GM19351 (cell line): ENCODE data around the gene CARHSP1.
"Not testable (repeated sequence)": the region's sequence is repeated elsewhere in the genome, so short reads cannot be mapped to it uniquely, and the experiment has no call there.

Experiments used
- ATAC-seq: cut with Tn5 transposase; IDR thresholded peaks from one replicate; pipeline ENCODE4 v1.9.1; 2021; ENCODE audit warnings: mild to moderate bottlenecking, moderate library complexity; ENCODE audit not compliant: unreplicated experiment

CARHSP1 gene

DNA sequence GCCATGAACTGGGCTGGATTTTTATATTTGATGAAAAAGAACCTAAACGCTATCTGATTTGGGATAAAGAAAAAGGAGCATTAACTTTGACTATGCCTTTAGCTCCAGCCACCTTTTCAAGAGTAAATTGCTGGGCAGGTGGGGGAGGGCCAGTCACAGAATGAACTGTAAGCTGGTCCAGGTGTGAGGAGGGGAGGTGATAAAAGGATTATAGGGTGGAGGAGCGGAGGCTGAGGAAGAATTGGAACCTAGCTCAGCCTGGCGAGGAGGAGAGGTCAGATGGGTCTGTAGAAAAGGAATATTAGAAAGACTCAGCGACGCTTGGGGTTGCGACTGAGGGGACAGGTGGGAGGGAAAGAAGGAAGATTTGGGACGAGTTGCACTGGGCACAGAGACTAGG is 32.0 kb downstream of the CARHSP1 start:
- not testable (repeated sequence) for ATAC-seq

DNA sequence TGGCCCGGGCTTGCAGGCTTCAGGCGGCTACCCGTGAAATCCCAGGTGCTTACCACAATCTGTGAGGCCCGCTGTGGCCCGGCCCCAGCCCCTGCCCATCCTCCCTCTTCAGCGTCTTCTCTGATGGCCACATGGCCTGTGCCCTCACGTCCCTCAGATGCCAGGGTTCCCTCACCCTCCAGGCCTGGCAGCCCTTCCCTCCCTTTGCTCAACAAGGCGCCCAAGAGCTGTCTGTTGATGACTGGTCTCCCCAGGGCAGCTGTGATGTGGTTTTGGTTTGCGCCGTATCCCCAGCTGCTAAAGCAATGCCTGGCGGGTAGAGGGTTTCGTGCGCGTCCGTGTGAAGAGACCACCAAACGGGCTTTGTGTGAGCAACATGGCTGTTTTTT is 36.1 kb downstream of the CARHSP1 start:
- no peak for ATAC-seq

DNA sequence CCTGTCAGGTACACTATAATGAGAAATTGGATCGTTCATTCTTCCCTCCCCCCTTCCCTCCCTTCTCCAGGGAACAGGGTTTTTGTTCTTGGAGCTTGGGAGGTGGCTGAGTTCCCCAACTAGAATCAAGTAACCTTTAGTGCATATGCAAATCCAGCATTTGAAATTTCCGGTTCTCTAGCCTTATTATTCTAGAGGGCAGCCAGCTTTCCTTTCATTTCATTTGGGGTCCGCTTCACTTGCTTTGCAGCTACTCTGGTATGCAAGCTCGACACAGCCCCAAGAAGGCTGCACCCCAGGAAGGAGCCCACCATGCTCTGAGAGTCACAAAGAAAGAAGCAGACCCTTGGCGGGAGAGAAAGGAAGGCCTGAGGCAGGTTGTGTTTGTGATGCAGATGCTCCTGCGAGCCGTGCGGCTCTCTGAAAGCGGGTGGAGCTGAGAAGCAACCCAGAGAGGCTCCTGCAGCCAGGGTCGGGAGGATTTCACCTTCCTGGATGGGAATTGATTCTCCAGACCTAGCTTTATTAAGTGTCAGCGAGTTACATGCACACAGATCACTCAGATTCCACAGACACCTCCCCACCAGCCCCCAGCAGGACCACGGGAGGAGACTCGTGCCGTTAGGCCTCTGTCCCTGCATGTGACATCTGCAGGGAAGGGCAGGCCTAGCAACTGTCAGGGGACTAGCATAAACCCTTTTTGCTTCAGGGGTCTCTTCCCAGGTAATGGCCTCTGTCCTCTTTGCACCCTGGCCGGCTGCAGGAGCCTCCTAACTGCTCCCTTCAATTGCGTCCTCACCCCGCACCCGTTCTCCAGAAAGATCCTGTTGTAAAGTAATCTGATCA is 36.7 kb downstream of the CARHSP1 start:
- ATAC-seq, result no peak

DNA sequence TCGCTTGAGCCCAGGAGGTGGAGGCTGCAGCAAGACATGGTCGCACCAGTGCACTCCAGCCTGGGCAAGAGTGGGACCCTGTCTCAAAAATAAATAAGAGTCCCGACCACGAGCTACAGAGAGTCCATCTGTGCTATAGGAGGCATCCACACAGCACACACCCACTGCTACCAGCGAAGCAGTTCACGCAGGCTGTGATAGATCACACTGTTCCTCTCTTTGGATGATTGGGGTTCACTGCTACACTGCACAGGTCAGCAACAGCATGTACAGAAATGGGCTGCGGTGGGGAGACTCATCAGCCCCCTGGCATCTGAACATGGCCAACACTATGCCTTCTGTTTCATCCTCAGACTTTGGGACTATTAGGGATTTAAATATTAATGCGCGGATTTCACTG is 37.4 kb downstream of the CARHSP1 start:
- no peak for ATAC-seq

DNA sequence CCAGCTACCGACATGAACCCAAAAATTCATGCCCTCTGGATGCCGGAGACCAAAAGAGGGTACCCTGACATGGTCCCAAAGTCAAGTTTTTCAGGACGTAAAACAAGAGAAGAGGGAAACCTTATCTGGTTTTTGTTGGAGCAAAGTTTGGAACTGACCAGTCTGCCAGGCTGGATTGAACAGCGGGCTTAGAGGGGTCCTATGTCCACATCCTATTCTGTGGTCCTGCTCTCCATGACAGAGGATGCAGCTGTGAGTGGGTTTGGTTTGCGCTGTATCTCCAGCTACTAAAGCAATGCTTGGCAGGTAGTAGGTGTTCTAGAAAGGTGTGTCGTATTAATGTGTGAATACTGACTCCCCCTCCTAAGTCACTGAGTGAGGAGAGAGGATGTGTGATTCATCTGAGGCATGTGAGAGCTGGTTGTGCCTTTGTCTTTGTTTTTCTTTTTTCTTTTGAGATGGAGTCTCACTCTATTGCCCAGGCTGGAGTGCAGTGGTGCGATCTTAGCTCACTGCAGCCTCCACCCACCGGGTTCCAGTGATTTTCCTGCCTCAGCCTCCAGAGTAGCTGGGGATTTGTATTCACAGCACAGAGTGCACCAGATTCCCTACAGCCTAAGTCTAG is 40.2 kb downstream of the CARHSP1 start:
- no peak for ATAC-seq

DNA sequence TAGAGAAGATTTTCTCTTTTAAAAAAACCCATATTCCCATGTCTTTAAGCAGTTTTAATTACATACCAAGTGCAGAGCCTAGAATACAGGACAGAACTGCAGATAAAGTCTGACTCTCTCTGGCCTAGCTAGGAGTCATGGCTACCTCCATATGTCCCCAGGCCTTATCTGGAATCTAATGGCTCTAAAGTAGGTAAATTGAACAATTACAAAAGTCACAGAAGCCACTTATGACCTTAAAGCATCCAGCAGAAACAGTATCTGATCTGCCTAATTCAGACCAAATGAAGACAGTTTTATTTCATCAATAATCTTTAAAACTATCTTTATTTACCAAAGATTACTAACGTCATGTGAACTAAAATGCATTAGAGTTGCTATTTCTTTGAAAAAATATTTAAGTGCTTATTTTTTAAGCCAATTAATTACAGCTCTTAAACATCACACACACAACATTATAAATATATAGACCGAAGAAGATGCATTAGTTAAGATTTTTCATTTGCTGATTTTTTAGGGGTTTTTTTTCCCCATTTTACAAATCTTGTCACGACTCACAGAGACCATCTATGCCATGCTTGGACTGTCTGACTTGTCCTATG is 42.4 kb downstream of the CARHSP1 start:
- ATAC-seq, result no peak

DNA sequence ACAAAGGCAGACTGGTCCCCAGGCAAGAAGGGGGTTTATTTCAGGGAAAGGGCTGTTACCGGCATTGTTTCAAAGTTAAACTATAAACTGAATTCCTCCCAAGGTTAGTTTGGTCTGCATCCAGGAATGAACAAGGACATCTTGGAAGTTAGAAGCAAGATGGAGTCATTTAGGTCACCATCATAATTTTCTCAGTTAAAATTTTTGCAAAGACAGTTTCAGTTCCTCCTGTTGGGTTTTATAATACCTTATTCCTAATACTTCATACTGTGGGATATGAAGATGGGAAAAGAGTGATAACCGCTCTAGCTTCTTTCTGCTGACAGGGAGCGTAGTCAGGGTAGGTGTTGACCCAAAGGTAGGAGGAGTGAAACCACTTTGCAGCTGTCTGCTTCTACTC is 46.4 kb downstream of the CARHSP1 start:
- ATAC-seq, result no peak

DNA sequence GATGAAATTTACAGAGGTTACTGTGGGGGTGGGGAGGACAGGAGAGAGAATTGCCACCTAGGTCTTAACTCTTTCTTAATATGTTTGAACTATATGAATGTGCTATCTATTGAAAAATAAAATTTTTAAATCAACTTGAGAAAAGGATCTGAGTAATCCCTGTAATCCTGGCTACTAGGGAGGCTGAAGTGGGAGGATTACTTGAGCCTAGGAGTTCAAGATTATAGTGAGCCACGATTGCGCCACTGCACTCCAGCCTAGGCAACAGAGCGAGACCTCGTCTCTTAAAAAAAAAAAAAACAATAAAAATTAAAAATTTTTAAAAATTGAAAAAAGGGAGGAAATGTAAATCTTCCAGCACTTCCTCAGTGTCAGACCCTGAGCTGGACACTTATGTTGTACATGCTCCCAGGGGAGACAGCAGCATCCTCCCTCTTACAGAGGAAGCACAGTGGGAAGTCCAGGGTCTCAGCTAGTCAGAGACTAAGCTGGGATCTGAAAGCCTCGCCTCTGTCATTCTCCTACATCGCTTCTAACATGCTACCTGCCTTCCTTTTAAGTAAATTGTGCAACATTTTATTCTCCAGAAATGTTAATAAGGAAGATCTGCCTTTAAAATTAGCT is 49.3 kb downstream of the CARHSP1 start:
- no peak for ATAC-seq

DNA sequence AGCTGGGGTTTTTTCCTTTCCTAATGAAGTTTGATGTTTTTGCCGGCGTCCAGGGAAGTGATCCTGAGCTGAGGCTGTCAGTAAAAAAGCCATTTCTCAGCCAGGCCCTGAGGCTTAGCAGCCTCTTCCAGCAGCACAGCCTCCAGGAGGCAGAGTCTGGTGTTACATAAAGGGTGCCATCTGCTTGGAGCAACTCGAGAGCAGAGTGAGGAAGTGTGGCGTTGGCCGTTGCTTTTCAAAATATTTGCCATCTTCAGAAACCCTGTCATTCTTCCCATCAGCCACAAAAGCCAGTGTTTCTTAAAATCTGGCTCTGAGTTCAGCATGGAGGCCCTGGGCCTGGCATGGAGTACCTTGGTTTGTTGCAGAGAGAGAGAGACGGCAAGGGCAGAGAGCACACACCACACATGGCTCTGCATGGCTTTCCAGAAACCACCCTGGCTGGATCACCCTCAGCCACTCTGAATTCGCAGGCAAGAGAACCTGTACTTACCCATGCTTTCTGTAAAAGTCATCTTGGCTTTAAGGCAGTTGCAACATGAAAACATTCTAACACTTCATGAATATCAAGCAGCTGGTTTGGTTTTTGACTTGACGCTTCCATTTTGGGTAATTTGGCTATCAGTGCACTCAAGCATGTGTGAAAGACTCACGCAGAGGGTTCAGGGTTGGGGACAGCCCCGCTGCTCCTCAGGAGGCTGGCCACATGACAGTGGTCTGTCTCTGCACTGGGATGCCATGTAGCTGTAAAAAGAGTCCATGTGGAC is 50.1 kb downstream of the CARHSP1 start:
- peak; percentile 79 for ATAC-seq

DNA sequence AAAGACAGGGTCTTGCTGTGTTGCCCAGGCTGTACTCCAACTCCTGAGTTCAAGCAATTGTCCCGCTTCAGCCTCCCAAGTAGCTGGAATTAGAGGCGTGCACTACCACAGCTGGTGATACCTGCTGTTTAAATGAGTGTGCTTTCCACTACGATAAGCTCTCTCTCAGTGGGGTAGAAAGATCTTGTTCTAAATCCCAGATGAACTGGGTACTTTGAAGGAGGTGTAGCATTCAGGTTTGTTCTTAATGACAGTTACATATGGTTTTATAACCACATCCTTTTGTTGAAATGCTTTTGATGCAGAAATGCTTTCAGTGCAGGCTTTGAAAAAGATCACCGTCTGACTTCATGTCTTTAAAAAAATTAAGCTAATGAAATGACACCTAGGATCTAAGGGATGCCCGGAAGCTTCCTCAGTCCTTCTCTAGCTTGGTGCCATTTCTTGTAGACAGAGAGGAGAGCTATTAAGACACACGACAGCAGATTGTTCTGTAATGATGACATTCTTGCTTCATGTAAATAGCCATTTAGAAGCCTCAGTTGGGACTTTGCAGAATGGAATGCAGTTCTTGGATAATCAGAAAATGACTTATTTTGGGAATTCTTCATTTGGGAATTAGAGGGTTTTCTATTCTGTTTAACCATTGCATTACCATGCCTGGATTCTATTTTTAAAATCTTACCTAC is 51.7 kb downstream of the CARHSP1 start:
- ATAC-seq, result no peak

DNA sequence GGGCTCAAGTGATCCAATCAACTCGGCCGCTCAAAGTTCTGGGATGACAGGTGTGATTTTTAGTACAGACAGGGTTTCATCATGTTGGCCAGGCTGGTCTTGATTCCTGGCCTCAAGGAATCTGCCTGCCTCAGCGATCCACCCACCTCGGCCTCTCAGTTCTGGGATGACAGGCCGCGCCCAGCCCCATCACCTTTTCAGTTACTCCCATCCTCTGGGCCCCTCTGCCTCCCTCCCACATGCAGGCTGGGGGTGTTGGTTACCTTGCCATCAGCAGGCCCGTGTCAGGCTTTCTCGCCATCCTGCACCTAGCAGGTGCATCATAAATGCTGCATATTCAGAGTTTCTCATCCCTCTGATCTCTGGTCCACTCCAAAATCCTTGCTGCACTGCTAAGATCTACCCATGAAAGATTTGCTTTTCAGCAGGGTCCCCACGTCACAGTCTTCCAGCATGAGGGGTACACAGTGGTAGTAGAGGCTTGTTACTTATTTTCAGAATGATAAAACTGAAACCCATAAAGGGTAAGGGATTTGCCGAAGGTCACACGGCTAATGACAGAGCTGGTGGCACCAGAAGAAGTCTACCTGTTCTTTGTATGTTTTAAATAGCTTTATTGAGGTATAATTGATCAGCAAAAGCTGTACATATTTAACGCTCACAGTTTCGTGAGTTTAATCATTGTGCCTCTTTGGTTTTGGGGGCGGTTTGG is 54.6 kb downstream of the CARHSP1 start:
- ATAC-seq, result no peak

DNA sequence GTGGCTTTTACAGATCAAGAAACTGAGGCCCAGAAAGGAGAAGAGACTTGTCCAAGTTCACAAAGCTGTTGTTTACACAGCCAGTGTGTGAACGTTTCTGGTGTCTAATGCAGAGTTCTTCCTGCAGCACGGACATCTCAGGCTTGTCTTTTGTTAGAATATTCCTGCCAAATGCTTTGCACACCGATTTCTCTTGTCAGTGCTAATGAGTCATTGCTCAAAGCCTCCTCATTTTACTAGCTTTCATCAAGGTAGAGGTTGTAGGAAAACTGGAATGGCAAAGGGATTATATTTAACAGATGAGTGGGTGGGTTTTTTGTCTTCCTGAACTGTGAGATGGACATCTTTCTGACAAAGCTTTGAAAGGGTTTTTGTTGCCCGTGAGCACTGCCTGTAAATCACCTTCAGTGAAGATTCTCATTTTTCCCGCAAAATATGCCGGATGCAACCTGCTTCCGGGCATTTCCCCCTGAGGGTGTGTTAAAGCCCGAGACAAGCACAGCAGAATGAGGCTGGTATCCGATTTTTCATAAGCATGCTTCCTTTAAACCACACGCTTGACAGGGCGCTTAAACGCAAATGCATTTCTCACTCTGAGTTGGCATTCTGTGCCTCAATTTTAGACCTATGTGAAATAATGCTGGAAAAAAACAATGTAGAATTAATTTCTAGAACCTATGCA is 56.5 kb downstream of the CARHSP1 start:
- ATAC-seq, result no peak

DNA sequence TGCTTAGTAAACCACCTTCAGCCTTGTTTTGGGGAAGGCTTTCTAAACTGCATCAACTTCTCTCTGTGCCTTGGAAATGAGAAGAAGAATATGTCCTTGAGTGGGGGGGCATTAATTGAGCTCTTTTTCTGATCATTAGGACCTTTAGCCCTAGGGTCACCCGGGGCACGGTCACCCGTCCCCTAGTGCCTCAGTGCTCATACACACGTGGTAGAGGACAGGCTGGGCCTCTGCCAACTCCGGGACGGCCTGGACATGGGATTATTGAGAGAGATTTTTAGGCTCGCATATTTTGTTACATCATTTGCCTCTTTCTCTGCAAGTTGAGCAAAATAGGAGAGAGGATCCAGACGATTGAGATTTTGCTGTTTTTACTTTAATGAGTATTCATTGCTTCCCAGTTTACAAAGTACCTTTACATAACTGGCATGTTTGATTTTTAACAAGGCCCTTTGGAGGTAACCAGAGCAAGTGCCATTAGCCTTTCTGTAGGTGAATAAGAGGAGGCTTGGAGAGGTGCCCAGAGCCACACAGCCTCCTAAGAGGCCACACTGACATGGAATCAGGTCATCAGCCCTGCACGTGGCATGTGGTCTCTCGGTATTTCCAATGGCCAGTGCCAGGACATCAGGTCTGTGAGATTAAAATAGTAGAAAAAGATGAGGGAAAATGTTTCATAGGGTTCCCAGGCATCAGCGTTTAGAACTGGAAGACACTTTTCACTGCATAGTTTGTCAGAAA is 60.0 kb downstream of the CARHSP1 start:
- ATAC-seq, result no peak

DNA sequence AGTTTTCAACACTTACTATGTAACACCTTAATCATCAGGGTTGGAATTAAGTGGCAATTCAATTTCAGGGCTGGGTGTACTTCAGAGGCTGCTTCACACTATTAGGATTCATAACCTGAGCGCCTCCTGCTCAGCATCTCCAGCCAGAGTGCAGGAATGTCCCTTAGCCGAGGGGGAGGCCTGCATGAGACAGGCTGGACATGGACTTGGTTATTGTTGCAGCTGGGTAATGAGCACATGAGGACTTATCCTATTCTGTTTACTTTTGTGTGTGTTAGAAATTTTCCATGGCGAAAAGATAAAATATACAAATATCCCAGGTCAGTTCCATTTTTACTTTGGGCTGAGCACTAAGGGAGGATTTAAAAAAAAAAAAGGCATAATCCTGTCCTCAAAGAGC is 60.8 kb downstream of the CARHSP1 start:
- ATAC-seq, result no peak

DNA sequence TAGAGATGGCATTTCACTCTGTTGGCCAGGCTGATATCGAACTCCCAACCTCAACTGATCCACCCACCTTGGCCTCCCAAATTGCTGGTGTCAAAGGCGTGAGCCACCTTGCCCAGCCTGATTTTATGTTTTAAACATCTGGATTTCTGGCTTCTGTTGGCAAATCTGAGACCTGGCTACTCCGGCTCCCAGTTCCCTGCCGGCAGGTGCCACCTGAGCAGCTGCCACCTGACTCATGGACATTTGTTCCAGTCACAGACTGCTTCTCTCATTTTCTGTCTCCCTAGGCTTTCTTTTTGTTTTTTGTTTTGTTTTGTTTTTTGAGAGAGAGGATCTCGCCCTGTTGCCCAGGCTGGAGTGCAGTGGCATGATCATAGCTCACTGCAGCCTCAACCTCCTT is 61.6 kb downstream of the CARHSP1 start:
- ATAC-seq, result no peak

DNA sequence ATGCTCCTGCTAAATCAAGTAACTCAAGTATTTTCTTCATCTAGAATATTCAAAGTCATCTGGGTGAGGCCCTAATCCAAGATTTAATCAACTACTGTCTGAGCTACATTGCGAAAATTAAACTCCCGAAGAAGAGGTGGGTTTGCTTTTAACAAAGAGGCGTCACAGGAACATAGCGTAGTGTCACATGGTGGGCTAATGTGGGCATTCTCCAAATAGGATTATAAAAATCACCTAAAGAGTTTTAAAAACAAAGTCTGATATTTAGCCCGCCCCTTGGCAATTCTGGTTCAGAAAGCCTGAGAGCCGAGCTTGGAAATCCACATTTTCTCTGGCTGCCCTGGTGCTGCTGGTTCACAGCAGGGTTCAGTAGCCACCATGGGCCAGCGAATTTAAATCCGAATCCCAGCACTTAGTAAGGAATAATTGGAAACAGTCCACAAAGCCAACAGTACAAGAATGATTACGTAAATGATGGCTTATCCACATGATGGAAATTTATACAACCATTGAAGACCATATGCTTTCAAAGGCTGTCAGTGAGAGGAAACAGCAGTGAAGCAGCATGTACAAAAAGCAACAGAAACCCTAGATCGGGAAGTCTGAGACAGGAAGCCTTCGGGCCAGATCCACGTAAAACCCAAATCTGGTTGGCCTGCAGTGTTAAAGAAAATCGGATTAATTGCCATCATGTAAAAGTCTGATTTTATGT is 62.4 kb downstream of the CARHSP1 start:
- ATAC-seq, result no peak

DNA sequence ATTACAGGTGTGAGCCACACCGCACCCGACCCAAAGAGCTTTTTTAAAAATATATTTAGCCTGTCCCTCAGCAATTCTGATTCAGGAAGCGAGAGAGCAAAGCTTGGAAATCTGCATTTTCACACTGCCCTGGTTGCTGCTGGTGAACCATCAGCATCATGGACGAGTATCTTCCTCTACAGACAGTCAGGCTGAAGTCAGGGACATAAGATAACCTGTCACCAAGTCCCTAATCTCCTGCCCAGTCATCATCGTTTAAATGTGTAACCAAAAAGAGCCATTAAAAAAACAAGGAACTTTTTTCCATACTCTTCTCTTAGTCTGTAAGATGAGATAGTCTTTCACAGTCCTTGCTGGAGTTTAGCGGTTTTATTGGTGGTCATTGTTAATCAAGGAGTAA is 64.5 kb downstream of the CARHSP1 start:
- ATAC-seq, result no peak

DNA sequence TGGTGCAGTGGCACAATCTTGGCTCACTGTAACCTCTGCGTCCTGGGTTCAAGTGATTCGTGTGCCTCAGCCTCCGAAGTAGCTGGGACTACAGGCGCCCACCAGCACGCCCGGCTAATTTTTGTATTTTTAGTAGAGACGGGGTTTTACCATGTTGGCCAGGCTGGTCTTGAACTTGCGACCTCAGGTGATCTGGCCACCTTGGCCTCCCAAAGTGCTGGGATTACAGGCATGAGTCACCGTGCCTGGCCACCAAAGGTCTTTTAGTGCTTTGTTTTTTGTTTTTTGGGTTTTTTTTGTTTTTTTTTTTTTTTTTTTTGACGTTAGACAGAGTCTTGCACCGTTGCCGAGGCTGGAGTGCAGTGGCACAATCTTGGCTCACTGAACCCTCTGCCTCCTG is 65.1 kb downstream of the CARHSP1 start:
- ATAC-seq, result not testable (repeated sequence)
